ENCODE measurements around the gene ZFYVE9. TPM values are rescaled to one million over a fixed set of nuclear protein-coding genes. Genes with fewer than 3 reads are reported as not detected.
A peak's percentile ranks its signal among the peaks of the same experiment; 100 is the strongest.

The ZFYVE9 gene
- total and polyA plus RNA-seq, 9 of the 15 experiments (the other 6 are each of a cell fraction or from before 2014, with no cell fraction given): 0.52 to 14.4 (median 8.9) TPM

DNA sequence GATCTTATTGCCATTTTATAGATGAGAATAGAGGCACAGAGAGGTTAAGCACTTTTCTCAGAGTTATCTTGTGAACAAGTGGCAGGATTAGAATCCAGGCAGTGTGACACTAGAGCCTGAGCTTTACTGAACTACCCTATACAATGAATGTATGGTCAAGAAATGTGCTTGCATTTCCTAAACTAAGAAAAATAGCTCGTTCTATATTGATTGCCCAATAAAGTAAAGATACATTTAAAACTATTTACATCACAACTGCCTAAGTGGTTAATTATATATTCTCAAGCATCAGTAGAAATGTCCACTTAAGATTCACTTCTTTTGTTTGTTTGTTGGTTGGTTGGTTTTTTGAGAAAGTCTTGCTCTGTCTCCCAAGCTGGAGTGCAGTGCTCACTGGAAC is 91.6 kb downstream of the ZFYVE9 start:
- no TSS peak for BruUV-seq (replicated peaks)
- H3K9me3 ChIP-seq (replicated peaks; ENCODE audit: control insufficient read depth, insufficient read depth, low read depth, low read length): no peaks in the 10 kb centered on the region
- H3K4me2 ChIP-seq (ENCODE audit: insufficient read depth, low read length): no peak overlapping the region
- H3K27me3 ChIP-seq (ENCODE audit: control insufficient read depth in 2 of 2, insufficient read depth in 2 of 2, low read length in 2 of 2): no peaks in the 10 kb centered on the region
- 39% methylated on average over 1 of the region's 1 CpG for WGBS (ENCODE audit: insufficient coverage, low coverage, missing lambda C conversion rate)
- H3K9me1 ChIP-seq (ENCODE audit: control insufficient read depth, insufficient read depth, low read length): no peaks in the 10 kb centered on the region
- H3K4me1 ChIP-seq (replicated peaks in 1 of 2; ENCODE audit: control insufficient read depth in 2 of 2, insufficient read depth in 2 of 2, low read length in 2 of 2): no peaks in the 10 kb centered on the region; a peak in 1 of 5 replicates
- TF ChIP-seq ZNF174 (CRISPR knock-in tag; IDR thresholded peaks at IDR 0.05) (no peak), CEBPG (CRISPR knock-in tag; IDR thresholded peaks at IDR 0.05) (no peak), CEBPG (tag; conservative IDR thresholded peaks at IDR 0.05 in 1 of 2, IDR thresholded peaks at IDR 0.05 in 1 of 2) (peak; percentile 33 to 63; a peak in 2 of 4 replicates), TAF9B (IDR thresholded peaks at IDR 0.05; ENCODE audit: partially characterized antibody) (no peak)
- in situ Hi-C loops (cut with MboI): no loop called here
- no peaks in the 10 kb centered on the region for H4K20me1 ChIP-seq (replicated peaks; ENCODE audit: control insufficient read depth, insufficient read depth, low read length)
- ChIA-PET CTCF (ENCODE audit: low intra/inter-chr PET ratio) (no interaction called here), POLR2A (interaction anchor here (0.8 to 1.2 kb wide), 4 partner anchors 21 to 1693 kb away, joined by 3 to 6 read pairs (median 4); partner anchors contain the start of gene ZFYVE9)
- H3K27ac ChIP-seq (ENCODE audit: extremely low read depth, low read depth, low read length): no peak overlapping the region
- H3K4me3 ChIP-seq: no peak overlapping the region
- DNase-seq (ENCODE audit: extremely low read depth in 1 of 4, low spot score in 3 of 4): no peak
- ATAC-seq: no peak
- no peaks in the 10 kb centered on the region for H3K79me2 ChIP-seq (ENCODE audit: control insufficient read depth, insufficient read depth, low read length)
- H3K9ac ChIP-seq (ENCODE audit: insufficient read depth in 1 of 2, low read depth in 2 of 2, low read length in 2 of 2): no peak overlapping the region
- H3K36me3 ChIP-seq (ENCODE audit: control insufficient read depth, insufficient read depth, low read length): no peaks in the 10 kb centered on the region
- no peak overlapping the region for H2AFZ ChIP-seq (ENCODE audit: low read depth, low read length)
- intact Hi-C loops (cut with micrococcal nuclease): no loop called here
- no peak for FAIRE-seq

DNA sequence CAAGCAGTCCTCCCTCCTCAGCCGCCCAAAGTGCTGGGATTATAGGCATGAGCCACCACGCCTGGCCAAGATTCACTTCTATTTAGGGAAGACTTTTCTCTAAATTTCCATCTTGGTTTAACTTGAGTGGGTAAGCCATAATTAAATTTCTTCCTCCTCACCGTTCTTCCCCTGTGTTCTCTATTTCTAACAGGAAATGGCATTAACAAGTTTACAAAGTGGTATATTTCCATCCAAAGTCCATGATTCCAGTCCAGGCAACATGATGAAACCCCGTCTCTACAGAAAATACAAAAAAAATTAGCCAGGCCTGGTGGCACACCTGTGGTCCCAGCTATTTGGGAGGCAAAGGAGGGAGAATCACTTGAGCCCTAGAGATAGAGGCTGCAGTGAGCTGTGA is 92.1 kb downstream of the ZFYVE9 start:
- BruUV-seq (replicated peaks): no TSS peak
- no peaks in the 10 kb centered on the region for H3K27me3 ChIP-seq (ENCODE audit: control insufficient read depth in 2 of 2, insufficient read depth in 2 of 2, low read length in 2 of 2)
- peaks cover 0 to 3% of the 10 kb centered on the region in 2 experiments; a peak in 2 of 5 replicates for H3K4me1 ChIP-seq (replicated peaks in 1 of 2; ENCODE audit: control insufficient read depth in 2 of 2, insufficient read depth in 2 of 2, low read length in 2 of 2)
- no peak for FAIRE-seq
- no peaks in the 10 kb centered on the region for H3K79me2 ChIP-seq (ENCODE audit: control insufficient read depth, insufficient read depth, low read length)
- no peaks in the 10 kb centered on the region for H3K9me3 ChIP-seq (replicated peaks; ENCODE audit: control insufficient read depth, insufficient read depth, low read depth, low read length)
- ATAC-seq: no peak
- H3K36me3 ChIP-seq (ENCODE audit: control insufficient read depth, insufficient read depth, low read length): no peaks in the 10 kb centered on the region
- H2AFZ ChIP-seq (ENCODE audit: low read depth, low read length): no peak overlapping the region
- H3K4me3 ChIP-seq: no peak overlapping the region
- ChIA-PET CTCF (ENCODE audit: low intra/inter-chr PET ratio) (no interaction called here), POLR2A (interaction anchor here (0.8 kb wide), 1 partner anchor 1692 kb away, joined by 6 read pairs; no protein-coding TSS in a partner anchor)
- H3K9me1 ChIP-seq (ENCODE audit: control insufficient read depth, insufficient read depth, low read length): no peaks in the 10 kb centered on the region
- WGBS (ENCODE audit: insufficient coverage, low coverage, missing lambda C conversion rate): 85% methylated on average over 4 of the region's 4 CpGs
- H3K4me2 ChIP-seq (ENCODE audit: insufficient read depth, low read length): no peak overlapping the region
- no peaks in the 10 kb centered on the region for H4K20me1 ChIP-seq (replicated peaks; ENCODE audit: control insufficient read depth, insufficient read depth, low read length)
- DNase-seq (ENCODE audit: extremely low read depth in 1 of 4, low spot score in 3 of 4): no peak
- in situ Hi-C loops (cut with MboI): no loop called here
- intact Hi-C loops (cut with micrococcal nuclease): no loop called here
- H3K9ac ChIP-seq (ENCODE audit: insufficient read depth in 1 of 2, low read depth in 2 of 2, low read length in 2 of 2): no peak overlapping the region
- H3K27ac ChIP-seq (ENCODE audit: extremely low read depth, low read depth, low read length): no peak overlapping the region
- TF ChIP-seq, protein P1, sequence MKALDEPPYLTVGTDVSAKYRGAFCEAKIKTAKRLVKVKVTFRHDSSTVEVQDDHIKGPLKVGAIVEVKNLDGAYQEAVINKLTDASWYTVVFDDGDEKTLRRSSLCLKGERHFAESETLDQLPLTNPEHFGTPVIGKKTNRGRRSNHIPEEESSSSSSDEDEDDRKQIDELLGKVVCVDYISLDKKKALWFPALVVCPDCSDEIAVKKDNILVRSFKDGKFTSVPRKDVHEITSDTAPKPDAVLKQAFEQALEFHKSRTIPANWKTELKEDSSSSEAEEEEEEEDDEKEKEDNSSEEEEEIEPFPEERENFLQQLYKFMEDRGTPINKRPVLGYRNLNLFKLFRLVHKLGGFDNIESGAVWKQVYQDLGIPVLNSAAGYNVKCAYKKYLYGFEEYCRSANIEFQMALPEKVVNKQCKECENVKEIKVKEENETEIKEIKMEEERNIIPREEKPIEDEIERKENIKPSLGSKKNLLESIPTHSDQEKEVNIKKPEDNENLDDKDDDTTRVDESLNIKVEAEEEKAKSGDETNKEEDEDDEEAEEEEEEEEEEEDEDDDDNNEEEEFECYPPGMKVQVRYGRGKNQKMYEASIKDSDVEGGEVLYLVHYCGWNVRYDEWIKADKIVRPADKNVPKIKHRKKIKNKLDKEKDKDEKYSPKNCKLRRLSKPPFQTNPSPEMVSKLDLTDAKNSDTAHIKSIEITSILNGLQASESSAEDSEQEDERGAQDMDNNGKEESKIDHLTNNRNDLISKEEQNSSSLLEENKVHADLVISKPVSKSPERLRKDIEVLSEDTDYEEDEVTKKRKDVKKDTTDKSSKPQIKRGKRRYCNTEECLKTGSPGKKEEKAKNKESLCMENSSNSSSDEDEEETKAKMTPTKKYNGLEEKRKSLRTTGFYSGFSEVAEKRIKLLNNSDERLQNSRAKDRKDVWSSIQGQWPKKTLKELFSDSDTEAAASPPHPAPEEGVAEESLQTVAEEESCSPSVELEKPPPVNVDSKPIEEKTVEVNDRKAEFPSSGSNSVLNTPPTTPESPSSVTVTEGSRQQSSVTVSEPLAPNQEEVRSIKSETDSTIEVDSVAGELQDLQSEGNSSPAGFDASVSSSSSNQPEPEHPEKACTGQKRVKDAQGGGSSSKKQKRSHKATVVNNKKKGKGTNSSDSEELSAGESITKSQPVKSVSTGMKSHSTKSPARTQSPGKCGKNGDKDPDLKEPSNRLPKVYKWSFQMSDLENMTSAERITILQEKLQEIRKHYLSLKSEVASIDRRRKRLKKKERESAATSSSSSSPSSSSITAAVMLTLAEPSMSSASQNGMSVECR (CRISPR knock-in tag; IDR thresholded peaks at IDR 0.05): no peak
- TF ChIP-seq PRMT5 (CRISPR knock-in tag; IDR thresholded peaks at IDR 0.05): no peak
- TF ChIP-seq, protein P2, sequence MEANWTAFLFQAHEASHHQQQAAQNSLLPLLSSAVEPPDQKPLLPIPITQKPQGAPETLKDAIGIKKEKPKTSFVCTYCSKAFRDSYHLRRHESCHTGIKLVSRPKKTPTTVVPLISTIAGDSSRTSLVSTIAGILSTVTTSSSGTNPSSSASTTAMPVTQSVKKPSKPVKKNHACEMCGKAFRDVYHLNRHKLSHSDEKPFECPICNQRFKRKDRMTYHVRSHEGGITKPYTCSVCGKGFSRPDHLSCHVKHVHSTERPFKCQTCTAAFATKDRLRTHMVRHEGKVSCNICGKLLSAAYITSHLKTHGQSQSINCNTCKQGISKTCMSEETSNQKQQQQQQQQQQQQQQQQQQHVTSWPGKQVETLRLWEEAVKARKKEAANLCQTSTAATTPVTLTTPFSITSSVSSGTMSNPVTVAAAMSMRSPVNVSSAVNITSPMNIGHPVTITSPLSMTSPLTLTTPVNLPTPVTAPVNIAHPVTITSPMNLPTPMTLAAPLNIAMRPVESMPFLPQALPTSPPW (CRISPR knock-in tag; IDR thresholded peaks at IDR 0.05): no peak
- TF ChIP-seq HEY1 (CRISPR knock-in tag; IDR thresholded peaks at IDR 0.05; ENCODE audit: borderline replicate concordance): no peak
- no peak for TF ChIP-seq FOS (IDR thresholded peaks at IDR 0.05; ENCODE audit: extremely low read depth, insufficient read length)
- no peak for TF ChIP-seq TRIM24 (IDR thresholded peaks at IDR 0.05)
- no peak for TF ChIP-seq MCM5 (IDR thresholded peaks at IDR 0.05; ENCODE audit: low read depth)
- no peak for TF ChIP-seq MBD2 (IDR thresholded peaks at IDR 0.05; ENCODE audit: borderline replicate concordance, low read depth)

Measured in K562 (cell line).